GM18873 (cell line): ENCODE measurements around the gene FBXO11.
A peak's percentile ranks its signal among the peaks of the same experiment; 100 is the strongest.

Experiments
- ATAC-seq: cut with Tn5 transposase; IDR thresholded peaks from one replicate; pipeline ENCODE4 v1.9.1; 2021; ENCODE audit warnings: mild to moderate bottlenecking, moderate library complexity, moderate number of reproducible peaks; ENCODE audit not compliant: unreplicated experiment, low FRiP score

The FBXO11 gene

DNA sequence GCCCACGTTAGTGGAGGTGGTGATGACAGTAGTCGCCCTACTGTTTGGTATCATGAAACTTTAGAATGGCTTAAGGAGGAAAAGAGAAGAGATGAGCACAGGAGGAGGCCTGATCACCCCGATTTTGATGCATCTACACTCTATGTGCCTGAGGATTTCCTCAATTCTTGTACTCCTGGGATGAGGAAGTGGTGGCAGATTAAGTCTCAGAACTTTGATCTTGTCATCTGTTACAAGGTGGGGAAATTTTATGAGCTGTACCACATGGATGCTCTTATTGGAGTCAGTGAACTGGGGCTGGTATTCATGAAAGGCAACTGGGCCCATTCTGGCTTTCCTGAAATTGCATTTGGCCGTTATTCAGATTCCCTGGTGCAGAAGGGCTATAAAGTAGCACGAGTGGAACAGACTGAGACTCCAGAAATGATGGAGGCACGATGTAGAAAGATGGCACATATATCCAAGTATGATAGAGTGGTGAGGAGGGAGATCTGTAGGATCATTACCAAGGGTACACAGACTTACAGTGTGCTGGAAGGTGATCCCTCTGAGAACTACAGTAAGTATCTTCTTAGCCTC is 107.2 kb downstream of the FBXO11 start:
- no peak for ATAC-seq

DNA sequence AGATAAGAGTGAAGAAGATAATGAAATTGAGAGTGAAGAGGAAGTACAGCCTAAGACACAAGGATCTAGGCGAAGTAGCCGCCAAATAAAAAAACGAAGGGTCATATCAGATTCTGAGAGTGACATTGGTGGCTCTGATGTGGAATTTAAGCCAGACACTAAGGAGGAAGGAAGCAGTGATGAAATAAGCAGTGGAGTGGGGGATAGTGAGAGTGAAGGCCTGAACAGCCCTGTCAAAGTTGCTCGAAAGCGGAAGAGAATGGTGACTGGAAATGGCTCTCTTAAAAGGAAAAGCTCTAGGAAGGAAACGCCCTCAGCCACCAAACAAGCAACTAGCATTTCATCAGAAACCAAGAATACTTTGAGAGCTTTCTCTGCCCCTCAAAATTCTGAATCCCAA is 107.7 kb downstream of the FBXO11 start:
- no peak for ATAC-seq

DNA sequence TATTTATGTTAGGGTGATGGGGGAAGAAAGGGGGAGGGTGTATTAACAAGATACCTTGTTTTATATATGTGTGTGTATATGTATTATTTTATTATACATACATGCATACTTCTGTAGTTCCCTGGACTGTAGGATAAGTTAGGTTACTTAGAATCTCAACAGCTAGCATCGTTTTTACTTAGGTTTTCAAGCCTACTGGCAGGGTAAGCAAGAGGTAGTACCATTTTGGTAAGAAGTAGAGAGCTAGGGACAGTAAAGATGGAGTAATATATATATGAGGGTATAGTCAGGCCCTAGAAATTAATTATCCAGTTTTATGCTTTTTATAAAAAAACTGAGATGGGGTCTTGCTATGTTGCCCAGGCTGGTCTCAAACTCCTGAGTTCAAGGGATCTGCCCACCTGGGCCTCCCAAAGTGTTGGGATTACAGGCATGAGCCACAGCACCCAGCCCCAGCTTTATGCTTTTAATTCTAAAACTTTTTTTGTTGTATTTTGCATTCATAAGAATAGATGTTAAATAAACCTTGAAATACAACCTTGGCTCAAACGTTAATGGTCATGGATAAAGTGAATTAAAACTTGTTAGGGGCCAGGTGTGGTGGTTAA is 110.1 kb downstream of the FBXO11 start:
- no peak for ATAC-seq

DNA sequence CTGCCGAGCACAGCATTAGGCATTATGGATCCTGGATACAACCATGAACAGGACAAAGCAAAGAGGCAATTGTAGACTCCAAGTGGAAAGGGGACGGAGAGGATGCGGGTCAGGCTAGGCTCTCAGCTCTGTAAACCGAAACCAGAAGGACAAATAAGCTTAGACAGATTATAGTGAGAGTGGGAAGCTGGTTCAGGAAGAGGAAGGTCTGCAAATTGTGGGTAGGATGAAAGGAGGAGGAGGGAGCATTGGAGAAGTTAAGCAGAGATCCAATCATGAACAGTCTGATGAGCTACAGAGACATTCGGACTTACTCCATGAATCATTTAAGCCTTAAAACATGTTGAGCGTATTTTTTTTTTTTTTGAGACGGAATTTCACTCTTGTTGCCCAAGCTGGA is 120.3 kb downstream of the FBXO11 start:
- ATAC-seq, result no peak

DNA sequence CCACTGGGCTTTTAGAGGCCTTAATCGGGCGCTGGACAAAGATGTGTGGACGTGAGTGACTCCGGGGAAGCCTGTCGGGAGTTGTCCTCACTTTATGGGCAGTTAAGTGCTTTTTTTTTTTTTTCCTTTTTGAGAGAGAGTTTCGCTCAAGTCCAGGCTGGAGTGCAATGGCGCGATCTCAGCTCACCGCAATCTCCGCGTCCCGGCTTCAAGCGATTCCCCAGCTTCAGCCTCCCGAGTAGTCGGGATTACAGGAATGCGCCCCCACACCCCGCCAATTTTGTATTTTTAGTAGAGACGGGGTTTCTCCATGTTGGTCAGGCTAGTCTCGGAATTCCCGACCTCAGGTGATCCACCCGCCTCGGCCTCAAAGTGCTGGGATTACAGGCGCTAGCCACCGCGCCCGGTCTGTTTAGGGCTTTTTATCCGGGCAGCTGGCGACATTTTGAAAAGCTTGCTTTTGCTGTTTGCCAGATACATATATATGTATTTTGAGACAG is 121.9 kb downstream of the FBXO11 start:
- no peak for ATAC-seq

DNA sequence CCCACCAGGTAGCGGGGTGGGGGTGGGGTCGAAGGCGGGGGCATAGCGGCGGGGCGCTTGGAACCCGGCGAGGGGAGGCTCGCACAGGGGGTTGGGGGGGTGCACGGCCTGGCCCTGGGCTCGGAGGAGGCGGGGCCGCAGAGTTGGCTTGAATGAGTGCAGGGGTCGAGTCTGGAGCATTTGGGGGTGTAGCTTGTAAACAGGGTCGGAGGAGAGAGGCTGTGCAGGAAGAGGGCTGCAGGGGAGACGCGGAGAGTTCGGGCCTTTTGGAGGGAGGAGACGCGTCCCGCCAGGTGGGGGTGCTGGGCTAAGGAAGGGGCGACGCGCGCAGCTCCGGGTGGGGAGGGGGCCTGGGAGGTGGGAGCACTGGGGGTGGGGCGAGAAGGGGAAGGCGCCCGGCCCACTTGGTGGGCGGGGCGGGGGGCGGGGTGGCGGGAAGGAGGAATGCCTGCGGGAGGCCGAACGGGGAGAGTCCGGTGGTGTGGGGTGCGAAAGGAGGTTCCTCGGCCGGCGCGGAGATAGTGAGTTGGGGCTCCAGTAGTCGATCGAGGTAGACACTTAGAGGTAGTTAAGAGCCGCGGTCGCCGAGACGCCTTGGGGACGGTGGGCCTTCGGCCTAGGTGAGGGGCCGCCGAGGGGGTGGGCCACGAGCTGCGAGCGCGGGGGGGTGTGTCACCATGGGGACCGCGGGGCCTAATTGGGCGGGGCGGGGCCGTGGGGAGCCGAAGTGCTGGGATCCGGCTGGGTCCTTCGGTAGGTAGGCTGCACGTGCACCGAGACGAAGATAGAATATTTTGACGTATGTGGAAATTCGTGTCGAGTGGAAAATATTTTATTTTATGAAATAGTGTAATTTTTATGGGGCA is 122.6 kb downstream of the FBXO11 start:
- no peak for ATAC-seq

DNA sequence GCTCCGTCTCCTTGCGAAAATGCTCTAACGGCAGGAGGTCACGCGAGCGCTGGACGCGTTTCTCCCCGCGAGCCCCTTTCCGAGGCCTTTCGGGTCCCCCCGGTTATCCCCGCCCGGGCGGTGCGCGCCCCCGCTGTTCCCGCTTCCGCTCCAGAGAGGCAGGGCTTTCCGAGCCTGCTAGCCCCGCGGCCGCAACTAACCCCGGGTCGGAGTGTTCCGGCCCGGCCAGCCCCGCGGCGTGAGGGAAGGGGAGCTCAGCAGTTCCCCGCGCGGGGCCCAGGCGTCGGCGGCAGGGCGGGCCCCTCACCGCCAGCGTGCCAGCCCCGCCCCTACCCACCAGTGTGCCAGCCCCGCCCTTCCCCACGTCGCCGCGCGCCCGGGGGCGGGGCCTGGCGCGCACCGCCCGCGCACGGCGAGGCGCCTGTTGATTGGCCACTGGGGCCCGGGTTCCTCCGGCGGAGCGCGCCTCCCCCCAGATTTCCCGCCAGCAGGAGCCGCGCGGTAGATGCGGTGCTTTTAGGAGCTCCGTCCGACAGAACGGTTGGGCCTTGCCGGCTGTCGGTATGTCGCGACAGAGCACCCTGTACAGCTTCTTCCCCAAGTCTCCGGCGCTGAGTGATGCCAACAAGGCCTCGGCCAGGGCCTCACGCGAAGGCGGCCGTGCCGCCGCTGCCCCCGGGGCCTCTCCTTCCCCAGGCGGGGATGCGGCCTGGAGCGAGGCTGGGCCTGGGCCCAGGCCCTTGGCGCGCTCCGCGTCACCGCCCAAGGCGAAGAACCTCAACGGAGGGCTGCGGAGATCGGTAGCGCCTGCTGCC is 123.4 kb downstream of the FBXO11 start, which contains the start of gene MSH6:
Gene MSH6 (plus strand): TSS at position 475 of the 815 bp plus-strand sequence. CDS start 89 bp downstream, at position 564.
- ATAC-seq, result peak; percentile 79

DNA sequence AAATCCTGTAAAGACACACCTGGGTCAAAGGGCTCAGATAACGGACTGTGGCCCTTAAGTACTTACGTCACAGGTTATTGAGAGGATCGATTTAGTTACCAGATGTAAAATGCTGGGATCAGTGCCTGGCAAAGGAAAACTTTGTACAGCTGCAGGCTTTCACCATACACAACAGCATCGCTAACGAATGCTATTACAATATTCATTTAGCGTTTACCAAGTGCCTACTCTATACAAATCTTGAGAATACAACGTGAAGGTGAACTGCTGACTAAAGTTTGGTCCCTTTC is 124.0 kb downstream of the FBXO11 start:
- no peak for ATAC-seq

DNA sequence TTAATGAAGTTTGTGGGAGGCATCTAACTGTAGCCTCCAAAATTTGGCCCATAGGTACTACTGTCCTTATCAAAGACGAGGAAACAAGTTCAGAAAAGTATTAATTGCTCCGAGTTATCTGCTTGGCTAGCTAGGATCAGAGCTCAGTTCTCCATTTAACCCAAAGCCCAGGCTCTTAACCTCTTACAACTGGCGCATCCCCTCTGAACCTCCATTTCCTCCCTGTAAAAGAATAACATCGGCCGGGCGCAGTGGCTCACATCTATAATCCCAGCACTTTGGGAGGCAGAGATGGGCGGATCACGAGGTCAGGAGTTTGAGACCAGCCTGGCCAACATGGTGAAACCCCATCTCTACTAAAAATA is 126.9 kb downstream of the FBXO11 start:
- ATAC-seq, result no peak

DNA sequence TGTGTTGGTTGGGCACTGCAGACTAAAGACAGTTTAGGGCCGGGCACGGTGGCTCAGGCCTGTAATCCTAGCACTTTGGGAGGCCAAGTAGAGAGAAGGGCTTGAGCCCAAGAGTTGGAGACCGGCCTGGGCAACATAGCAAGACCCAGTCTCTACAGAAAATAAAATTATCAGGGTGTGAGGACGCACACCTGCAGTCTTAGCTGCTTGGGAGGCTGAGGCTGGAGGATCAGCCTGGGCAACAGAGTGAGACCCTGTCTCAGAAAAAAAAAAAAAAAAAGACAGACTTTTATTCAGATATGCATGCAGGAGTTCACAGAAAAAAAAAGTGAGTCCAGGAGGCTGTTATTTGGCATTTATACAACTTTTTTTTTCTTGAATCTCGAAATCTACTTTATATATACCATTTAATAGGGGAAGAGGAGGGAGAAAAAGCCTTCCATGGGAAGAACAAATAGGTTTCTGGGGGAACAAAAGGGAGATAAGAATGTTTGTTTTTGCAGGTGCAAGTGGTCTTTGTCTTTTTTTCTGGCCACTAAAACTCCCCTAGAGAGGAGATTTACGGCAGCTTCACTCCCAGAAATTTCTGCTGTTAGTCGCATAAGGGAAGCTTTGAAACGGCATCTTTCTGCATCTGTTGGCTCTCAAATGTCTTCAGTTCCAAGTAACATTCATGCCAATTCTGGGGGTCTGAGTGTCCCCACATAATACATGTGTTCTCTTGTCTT is 127.4 kb downstream of the FBXO11 start:
- no peak for ATAC-seq

DNA sequence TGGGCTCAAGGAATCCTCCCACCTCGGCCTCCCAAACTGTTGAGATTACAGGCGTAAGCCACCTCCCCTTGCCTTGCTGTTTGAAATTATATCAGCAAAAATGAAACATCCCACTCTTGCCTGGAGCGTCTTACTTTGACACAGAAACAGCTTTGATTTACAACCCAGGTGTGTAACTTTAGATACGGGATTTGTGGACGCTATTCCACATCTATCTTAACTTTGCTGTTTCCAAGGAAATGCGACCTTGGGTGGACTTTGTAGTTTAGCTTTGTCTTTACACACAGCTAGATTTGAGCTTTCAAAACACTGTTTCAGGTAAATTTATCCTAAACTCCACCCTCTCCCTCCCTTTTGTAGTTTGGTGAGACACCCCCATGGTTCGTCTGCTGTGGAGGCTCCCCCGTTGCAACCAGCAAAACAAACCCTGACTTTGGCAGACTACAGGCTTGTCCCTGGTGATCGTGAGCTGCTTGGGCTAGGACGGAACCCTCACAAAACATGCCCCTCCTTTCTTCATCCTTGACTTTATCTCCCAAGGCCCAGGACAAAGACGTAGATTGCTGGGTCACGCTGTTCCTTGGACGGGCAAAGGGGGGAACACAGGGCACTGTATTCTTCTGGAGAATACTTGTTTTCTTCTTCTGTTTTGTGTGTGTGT is 128.9 kb downstream of the FBXO11 start:
- ATAC-seq, result no peak

DNA sequence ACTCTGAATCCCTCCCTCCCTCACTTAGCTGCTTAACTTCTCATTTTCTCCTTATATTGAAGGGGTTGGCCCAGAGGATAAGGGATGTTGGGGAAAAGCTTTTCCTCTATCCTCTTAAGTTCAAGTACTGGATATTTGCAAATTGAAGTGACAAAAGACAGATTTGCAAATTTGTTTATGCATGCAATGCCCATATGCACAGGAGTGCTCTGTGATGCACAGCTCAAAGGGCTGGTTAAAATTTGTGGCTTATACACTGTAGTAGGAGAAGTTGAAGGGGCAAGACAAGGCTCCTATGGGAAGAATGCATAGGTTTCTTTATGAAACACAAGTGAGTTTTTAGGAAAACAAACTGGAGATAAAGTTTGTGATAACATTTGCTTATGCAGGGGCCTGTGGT is 131.7 kb downstream of the FBXO11 start:
- ATAC-seq, result no peak

DNA sequence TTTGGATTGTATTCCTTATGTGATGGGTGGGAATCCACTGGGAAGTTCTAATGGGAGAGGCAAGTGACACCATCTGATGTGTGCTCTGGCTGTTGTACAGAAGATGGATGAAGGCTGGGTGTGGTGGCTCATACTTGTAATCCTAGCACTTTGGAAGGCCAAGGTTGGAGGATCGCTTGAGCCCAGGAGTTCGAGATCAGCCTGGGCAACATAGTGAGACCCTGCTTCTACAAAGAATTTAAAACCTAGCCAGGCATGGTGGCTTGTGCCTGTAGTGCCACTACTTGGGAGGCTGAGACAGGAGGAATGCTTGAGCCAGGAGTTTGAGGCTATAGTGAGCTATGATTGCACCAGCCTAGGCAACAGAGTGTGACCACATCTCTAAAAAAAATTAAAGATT is 134.0 kb downstream of the FBXO11 start:
- no peak for ATAC-seq

DNA sequence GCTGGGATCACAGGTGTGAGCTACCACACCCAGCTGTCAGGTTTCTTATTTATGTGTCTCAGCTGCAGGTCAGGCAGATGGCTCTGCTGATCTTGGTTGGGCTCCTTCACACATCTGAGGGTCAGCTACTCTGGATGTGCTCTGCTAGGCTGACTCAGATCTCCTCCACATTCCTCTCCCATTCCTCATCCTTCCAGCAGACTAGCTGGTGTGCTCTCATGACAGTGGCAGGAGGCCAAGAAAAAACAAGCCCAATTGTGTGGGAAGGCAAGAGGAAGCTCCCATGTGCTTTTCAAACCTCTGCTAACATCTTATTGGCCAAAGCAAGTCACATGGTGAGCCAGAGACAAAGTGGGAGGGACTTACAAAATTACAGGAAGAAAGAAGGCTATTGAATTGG is 135.1 kb downstream of the FBXO11 start:
- ATAC-seq, result no peak

DNA sequence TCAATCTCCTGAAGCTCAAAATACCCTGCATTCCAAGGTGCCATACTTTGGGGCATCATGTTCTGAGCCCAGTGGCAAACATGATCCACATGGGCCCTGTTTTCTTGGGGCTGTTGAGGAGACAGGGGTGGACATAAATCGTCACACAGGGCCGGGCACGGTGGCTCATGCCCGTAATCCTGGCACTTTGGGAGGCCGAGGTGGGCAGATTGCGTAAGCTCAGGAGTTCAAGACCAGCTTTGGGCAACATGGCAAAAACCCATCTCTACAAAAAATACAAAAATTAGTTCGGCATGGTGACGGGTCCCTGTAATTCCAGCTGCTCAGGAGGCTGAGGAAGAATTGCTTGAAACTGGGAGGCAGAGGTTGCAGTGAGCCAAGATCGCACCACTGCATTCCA is 137.0 kb downstream of the FBXO11 start:
- ATAC-seq, result no peak

DNA sequence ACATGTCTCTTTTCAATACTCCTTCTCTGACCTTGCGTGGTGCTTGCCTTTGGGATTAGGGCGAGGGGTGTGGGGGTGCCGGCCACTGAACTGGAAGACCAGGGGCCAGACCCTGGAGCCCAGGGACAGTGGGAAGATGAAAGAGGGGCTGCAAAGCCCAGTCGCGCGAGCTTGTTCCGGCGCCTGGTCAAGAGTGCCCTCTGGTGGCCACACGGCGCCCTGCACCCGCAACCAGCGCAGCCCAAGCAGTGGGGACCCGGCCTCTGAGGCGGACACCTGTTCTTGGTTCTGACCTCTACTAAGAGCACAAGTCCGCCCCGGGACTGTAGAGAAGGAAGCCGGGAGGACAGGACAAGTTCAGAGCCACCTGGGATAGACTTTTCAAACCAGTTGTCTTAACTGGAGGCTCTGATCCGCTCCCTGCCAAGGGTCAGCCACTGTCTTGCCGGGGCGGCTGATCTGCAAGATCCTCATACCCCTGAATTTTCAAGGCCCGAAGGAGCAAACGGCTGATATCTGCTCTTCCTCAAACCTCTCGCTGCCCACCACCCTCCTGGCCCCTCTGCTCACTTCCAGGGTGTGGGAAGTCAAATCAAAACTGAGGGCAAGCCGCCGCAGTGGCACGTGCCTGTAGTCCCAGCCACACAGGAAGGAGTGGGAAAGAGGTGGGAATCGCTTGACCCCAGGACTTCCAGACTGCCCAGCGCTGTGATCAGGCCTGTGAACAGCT is 138.3 kb downstream of the FBXO11 start:
- ATAC-seq, result no peak

DNA sequence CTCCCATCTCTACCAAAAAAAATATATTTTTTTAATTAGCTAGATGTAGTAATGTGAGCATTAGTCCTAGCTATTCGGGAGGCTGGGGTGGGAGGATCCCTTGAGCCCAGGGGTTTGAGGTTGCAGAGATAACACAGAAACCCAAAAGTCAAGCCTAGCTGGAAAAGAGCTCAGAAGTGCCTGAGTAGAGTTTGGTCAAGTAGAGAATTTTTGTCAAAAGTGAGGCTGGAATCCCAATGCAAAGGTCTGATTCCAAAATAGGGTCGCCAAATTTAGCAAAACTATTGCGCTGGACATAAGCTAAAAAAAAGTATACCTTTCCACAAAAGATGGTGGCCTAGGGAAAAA is 138.8 kb downstream of the FBXO11 start:
- ATAC-seq, result no peak

DNA sequence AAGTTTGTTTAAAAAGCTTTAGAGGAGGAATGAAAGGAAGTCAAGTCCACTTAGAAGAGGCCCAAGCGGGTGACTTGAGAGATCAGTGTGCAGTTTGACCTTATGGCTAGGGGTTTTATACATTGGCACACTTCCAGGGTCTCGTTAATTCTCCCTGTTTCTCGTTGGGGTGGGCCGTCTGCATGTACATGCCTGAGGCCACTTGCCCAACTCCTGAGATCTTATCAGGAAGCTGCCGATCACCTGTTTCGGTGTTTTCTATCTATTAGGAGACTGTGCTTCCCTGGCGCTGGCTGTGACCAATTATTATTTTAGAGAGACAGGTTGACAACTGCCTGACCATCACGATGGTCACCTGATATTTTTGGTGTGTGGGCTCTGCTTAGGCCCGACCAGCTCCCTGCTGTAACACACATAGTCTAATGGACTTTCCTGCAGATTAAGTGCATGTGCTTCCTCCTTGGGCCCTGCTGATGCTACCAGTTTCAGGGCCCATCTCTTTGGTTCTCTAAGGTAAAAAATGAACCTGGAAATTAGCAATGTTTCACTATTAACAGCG is 154.4 kb downstream of the FBXO11 start:
- no peak for ATAC-seq

DNA sequence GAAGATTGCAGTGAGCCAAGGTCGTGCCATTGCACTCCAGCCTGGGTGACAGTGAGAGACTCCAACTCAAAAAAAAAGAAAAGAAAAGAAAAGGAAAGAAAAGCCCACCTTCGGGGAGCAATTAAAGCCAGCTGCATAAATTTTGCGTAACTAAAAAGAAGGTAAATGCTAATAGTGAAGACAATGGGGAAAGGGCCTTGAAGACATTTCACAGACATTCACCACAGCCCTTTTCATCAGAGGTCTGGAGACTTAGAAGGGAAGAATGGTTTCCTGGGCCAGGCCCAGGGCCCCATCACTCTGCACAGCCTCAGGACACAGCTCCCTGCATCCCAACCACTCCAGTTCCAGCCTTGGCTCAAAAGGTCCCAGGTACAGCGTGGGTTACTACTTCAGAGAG is 158.4 kb downstream of the FBXO11 start:
- ATAC-seq, result no peak
